GOT3 (cell line): ENCODE results near the gene OR13C3.
"Not testable (repeated sequence)": the region's sequence is repeated elsewhere in the genome, so short reads cannot be mapped to it uniquely, and the experiment has no call there.

Experiments
- DNase-seq: peaks from one replicate; lab custom pipeline; 2025; ENCODE audit warnings: mixed read lengths; lab: John Stamatoyannopoulos, UW

OR13C3 gene

DNA sequence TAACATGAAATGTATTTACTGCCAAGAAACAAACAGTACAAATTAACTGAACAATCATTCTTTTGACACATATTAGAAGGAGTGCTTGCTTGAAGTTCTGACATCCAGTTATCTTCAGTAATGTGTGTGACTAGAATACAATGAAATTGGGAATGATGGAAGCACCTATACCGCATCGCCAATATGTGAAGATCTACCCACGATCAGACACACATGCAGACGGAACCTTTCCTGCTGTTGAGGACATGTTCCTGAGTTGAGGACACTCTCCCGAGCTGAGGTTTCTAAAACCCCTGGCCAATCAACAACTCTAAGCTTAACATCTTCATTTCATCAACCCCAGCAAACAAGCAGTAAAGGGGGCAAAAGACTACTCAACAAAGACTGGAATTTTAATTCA, at the start of gene OR13C3:
Gene OR13C3, minus strand, starts transcription at position 101 of the 400 bp plus-strand sequence. CDS start 133 bp downstream, outside the sequence.
- no peak for DNase-seq

DNA sequence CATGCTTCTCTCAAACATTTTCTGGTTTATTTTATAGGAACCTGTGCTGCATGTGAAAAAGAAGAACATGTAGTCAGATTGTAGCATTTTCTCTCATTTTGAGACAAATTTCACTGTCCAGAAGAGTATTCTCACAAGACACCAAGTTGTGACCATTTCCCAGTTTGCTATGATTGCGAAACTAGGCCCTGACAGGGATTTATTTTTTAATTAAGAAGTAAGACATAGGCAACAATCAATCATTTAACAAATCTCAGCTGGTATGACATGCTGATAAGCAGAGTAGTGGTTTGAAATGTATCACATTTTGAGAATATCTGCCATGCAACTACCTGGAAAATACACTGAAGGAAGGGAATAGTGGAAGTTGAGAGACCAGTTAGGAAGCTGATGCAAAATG, 43.9 kb upstream of the OR13C3 start:
- DNase-seq = no peak

DNA sequence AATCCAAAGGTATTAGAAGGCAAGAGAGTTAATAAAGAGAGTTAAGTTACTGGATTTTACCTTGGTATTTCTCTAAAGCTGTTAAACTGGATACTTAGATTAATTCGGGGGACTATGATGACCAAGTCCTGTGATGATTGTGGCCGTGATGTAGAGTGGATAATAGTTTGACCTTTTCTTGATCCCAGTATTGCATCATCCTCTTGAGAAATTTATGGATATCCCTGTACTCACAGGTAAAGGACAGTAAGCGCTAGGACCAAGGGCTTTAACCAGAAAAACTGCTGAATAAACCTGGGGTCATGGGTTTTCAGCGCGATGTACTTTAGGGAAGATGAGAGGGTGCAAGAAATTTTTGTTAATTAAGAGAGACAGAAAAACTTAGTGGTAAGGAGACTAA, 40.6 kb upstream of the OR13C3 start:
- no peak for DNase-seq

DNA sequence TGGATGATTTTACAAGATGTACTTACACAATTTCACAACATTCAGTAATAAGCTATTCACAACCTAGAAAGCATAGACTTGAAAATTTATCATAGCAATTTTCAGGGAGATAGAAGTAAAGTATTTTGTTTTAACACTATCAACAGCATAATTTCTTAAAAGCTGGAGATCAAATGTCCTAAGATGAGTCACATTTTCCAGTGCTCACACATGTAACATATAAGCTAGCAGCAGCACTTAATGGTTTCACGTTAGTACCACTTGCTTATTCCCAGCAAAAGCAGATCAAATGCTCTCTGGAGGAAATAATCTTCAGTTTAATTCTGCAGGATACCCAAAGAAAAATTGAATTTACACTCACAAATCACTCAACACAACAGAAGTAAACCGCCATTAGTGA, 38.8 kb upstream of the OR13C3 start:
- DNase-seq = no peak

DNA sequence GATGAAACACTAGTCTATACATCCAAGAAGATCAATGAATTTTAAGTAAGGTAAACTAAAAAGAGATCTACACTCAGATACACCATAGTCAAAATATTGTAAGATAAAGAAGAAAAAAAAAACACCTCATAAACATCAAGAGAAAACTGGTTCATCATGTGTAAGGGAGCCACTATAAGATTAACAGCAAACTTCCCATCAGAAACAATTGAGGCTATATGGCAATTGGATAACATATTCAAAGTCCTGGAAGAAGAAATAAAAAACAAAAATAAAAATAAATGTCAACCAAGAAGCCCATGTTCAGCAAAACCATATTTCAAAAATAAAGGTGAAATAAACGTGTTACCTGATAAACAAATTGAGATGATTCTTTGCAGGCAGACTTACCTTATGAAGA, 36.0 kb upstream of the OR13C3 start:
- no peak for DNase-seq

DNA sequence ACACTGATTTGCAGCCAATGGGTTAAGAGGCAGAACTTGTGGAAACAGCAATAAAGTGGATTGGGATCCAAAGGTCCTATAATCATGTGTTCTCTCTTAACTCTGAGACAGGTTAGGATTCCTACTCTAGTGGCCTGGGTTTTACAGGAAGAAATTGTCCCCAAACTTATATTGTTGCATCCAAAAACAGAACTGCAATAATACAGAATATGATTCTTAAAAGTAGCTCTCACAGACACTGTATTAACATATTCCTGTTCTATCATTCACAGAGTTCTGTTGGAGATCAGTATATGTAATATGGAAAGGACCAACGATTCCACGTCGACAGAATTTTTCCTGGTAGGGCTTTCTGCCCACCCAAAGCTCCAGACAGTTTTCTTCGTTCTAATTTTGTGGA, 32.2 kb upstream of the OR13C3 start, which contains the start of gene OR13C8:
Gene OR13C8, plus strand, starts transcription at position 301 of the 400 bp plus-strand sequence. Its CDS starts 0 bp downstream, at position 301.
- DNase-seq = no peak

DNA sequence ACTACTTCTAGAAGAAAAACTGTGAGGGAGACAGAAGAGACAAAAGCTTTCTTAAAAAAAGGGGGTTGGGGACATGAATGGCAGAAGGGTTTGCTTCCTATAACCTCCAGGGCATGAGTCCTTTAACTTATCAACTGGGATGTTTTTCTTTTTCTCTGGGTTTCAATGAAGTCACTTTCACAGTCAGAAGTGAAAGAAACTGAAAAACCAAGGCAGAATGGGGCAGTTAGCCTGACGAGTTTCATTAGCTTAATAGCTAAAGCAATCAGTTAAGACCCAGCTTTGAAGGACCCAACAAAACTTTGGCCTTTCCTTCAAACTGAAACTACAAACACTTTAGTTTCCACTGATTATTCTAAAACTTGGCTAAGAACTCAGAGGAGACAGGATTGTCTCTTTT, 27.7 kb upstream of the OR13C3 start:
- no peak for DNase-seq

DNA sequence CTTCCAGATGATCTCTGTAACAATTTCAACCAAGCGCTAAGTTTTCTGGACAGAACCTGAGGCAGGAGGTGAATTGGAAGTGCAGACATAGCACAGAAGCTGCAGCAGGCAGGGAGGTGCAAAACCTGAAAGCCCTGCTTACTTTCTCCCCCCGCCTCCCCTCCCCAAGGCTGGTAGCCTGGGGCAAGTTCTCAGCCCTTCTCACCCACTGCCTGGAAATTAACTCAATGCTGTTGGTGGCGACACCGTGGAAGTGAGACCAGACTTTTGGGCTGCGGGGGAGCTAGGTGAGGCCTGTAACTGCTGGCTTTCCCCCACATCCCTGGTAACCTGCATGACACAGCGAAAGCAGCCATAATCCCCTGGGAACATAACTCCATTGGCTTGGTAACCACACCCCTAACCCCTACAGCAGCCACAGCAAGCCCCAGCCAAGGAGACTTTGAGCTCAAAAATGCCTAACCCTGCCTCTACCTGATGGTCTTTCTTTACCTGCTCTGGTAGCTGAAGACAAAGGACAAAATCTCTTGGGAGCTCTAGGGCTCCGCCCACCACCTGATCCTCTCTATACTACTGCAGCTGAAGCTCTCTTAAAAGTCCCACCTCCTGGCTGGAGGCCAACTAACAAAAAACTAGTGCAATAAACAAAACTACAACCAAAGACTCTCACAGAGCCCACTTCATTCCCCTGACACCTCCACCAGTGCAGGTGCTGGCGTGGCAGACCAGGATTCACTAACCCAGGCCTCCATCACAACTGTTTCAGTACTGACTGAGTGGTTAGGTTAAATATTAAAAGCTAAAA, 20.4 kb upstream of the OR13C3 start:
- DNase-seq = no peak

DNA sequence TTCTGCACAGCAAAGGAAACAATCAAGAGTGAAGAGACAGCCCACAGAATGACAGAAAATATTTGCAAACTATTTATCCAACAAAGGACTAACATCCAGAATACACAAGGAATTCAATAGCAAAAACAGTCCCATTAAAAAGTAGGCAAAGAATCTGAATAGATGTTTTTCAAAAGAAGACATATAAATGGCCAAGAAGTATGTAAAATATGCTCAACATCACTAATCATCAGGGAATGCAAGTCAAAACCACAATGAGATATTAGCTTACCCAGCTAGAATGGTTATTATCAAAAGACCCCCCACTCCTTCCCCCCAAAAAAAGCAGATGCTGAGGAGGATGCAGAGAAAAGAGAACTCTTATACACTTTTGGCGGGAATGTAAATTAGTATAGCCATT, 18.9 kb upstream of the OR13C3 start:
- DNase-seq = no peak

DNA sequence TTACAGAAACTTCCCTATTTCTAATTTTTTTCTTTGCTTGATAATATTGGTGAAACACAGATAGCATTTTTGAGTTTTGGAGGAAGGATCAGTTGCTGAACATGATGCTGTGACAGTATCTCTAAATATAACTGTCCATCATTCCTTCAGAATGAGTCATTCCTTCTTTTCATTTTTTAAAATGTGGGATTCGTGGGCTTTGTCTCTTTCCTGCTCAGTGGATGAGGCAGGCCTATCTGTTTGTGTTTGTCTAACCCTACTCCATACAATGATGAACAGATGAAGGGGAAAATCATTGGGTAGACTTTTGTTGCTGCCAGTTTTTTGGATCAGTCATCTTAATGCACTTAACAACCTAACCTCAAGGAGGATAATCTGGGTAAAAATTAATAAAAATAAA, 16.6 kb upstream of the OR13C3 start:
- DNase-seq = no peak

DNA sequence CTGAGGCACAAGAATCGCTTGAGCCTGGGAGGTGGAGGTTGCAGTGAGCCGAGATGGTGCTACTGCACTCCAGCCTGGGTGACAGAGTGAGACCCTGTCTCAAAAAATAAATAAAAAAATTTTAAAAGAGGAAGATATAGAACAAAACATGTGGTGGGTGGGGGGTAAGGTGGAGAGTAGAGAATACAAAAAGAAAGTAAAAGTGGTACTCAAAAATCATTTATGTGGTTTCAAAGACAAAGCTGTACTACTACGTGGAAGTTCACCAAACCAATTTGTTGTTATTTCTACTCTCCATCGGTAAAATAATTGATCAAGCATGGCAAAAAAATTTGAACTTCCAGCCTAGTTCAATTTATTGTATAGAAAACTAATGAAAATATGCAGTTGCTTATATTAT, 8.0 kb upstream of the OR13C3 start:
- no peak for DNase-seq

DNA sequence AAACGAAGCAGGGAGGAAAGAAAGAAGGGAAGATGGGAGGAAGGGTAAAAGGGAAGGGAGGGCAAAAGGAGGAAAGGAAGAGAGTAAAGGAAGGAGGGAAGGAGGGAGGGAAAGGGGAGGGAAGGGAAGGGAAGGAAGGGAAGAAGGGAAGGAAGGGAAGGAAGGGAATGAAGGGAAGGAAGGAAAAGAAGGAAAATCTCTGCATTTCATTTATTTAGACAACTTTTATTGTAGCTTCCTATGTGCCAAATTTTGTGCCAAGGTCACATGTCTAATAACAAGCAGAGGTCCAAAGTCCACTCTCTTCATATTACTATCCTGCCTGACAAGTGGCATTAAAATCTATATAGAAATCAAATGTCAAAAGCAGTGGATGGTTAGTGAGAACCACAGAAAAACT, 2.6 kb upstream of the OR13C3 start:
- no peak for DNase-seq

DNA sequence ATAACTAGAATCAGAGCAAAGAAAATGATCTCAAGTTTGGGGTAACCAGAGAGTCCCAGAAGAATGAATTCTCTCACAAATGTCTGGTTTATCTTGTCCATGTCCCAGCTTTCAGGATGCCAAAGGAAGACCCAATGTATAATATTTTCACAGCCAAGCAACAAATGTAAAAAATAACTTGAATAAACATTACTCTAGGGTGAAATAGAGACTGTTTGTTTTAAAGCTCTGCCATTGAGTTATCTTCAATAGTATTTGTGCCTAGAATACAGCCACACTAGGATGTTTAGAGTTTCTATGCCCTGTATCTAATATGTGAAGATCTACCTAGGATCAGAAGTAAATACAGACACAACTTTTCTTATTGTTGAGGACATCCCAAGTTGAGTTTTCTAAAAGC, 9.5 kb downstream of the OR13C3 start, which contains the start of gene OR13C4:
Gene OR13C4, minus strand, starts transcription at position 101 of the 400 bp plus-strand sequence. Its CDS starts 0 bp downstream, at position 101.
- no peak for DNase-seq

DNA sequence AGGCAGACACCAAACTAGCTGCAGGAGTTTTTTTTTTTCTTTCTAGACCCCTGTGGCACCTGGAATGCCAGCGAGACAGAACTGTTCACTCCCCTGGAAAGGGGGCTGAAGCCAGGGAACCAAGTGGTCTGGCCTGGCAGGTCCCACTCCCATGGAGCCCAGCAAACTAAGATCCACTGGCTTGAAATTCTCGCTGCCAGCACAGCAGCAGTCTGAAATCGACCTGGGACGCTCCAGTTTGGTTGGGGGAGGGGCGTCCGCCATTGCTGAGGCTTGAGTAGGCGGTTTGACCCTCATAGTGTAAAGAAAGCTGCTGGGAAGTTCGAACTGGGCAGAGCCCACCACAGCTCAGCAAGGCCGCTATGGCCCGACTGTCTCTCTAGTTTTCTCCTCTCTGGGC, 16.4 kb downstream of the OR13C3 start:
- DNase-seq = not testable (repeated sequence)

DNA sequence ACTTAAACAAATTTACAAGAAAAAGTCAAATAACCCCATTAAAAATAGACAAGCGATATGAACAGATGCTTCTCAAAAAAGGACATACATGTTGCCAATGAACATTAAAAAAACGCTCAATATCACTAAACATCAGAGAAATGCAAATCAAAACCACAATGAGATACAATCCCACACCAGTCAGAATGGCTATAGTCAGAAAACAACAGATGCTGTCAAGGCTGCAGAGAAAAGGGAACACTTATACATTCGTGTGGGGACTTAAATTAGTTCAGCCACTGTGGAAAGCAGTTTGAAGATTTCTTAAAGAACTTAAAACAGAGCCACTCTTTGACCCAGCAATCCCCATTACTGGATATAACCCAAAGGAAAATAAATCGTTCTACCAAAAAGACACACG, 21.8 kb downstream of the OR13C3 start:
- no peak for DNase-seq

DNA sequence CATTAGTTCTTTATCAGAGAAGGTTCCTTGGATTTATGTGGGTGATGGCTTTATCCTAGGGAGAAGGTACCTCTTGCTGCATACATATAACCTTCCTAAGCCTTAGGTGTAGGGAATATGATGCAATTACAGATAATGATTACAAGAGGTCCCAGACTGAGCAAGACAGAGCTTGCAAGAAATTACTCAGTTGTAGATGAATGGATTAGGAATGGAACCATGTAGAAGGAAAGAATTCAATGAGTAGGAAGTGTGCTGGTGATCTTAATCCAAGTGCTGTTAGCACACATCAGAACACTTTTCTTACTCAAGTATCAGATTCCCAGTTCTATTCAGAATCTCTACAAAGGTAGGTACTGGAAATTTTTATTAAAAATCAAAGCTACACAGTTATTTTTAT, 30.1 kb downstream of the OR13C3 start:
- no peak for DNase-seq

DNA sequence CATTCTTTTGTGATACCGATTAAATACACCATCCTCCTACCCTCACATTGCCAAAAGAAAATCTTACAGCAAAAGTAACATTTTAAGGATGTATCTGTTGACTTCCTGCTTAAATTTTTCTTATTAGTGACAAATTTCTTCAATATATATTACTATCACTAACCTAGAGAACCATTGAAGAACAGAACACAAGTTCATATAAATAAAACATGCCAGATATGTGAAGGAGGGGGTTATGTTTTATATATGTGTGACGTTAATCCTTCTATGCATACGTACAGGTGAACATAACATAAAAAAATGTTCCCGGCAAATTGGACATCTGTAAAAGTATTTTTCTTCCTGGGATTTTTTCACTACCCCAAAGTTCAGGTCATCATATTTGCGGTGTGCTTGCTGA, 32.7 kb downstream of the OR13C3 start, which contains the start of gene OR13F1:
Gene OR13F1, plus strand, starts transcription at position 301 of the 400 bp plus-strand sequence. Its CDS starts 0 bp downstream, at position 301.
- DNase-seq = no peak

DNA sequence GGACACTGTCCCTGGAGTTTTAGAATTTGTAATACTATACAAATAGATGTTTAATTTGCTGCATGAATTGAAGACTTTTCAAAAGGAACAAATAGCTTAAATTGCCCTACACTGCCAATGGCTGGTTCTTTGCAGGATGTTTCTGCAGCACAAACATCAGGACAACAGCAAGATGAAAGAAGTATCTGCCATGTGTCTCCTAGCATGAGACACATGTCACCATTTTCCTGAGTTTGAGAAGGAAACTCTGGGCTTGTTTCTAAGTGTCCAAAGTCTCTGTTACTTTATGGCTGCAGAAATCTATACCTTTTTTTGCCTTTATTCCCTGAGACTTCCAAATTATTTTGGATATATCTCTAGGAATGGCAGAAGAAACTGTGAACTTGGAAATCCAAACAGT, 33.2 kb downstream of the OR13C3 start:
- no peak for DNase-seq

DNA sequence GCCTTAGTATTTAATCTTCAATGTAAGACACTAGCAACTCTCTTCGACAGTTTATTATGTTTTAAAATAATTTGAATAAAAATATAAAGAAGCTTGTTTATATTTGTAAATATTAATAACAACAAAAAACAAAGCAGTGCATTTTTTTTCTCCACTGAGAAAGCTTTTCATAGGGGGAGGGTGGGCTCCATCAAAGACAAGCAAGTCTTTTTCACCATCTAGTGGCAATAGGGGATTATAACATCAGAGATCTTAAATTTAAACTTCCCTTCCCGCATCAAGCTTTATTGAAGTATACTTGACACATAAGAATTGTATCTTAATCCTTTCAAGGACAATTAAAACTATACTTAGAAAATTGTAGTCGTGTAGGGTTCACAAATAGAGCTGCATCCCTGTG, 41.8 kb downstream of the OR13C3 start:
- no peak for DNase-seq
